Aorta (tissue), 5 donors: Measurements from ENCODE around the gene PROSER3. TPM values are rescaled to one million over a fixed set of nuclear protein-coding genes. Genes with fewer than 3 reads are reported as not detected.
A peak's percentile ranks its signal among the peaks of the same experiment; 100 is the strongest.

ENCODE experiments used
- ATAC-seq: fragments of 200-7000 bp; cut with Tn5 transposase; one replicate; pipeline ENCODE4 v1.9.1; 2022; ENCODE audit warnings: moderate library complexity; ENCODE audit not compliant: low FRiP score
- DNase-seq, 2 donors: peaks; one replicate each; pipeline ENCODE4 v3.0.0-alpha.2; 2020
- H3K27ac ChIP-seq, 2 donors: one replicate each; pipeline ENCODE4 v1.5.1; 2013; ENCODE audit warnings: low read length in 2 of 2, mild to moderate bottlenecking in 2 of 2, moderate library complexity in 2 of 2, control low read depth in 1 of 2, inconsistent platforms in 1 of 2, low read depth in 1 of 2
- H3K27me3 ChIP-seq, 2 donors: one replicate each; pipeline ENCODE4 v1.6.1; 2013; ENCODE audit warnings: control low read depth in 1 of 2, low read length in 1 of 2, mild to moderate bottlenecking in 1 of 2, moderate library complexity in 1 of 2; ENCODE audit not compliant: insufficient read depth in 2 of 2, control insufficient read depth in 1 of 2
- H3K36me3 ChIP-seq, 2 donors: one replicate each; pipeline ENCODE4 v1.6.1; 2013; ENCODE audit warnings: control low read depth in 1 of 2, low read length in 1 of 2, mild to moderate bottlenecking in 1 of 2; ENCODE audit not compliant: insufficient read depth in 2 of 2, control insufficient read depth in 1 of 2
- H3K4me1 ChIP-seq, 2 donors: one replicate each; pipeline ENCODE4 v1.6.1; 2013; ENCODE audit warnings: low read length in 2 of 2, control low read depth in 1 of 2, mild to moderate bottlenecking in 1 of 2, moderate library complexity in 1 of 2; ENCODE audit not compliant: insufficient read depth in 2 of 2, control insufficient read depth in 1 of 2
- H3K4me3 ChIP-seq, 2 donors: one replicate each; pipeline ENCODE4 v1.5.1; 2013; ENCODE audit warnings: low read length in 2 of 2, control low read depth in 1 of 2, mild to moderate bottlenecking in 1 of 2
- H3K9me3 ChIP-seq: one replicate; pipeline ENCODE4 v1.6.1; 2013; ENCODE audit warnings: mild to moderate bottlenecking, low read length; ENCODE audit not compliant: control insufficient read depth
- WGBS, 2 donors: extraction: QIAGEN DNeasy Blood & Tissue Kit; methylation state at CpG; one replicate each; pipeline ENCODE4 v1.1.7; 2013; 5-methylcytosine and 5-hydroxymethylcytosine counted together
- intact Hi-C, 2 donors: fragments of 100-400 bp; cut with DNase I; formaldehyde crosslinking; loops; one replicate each; pipeline versions ENCODE4 v1.14.2 to v1.15.0; 2022
- polyA plus RNA-seq, 2 donors: library from polyadenylated mRNA; stranded (reverse); fragments of 200-250 nt; gene quantifications; one replicate each; pipeline ENCODE4 v1.2.3, GENCODE V29; 2013
- total RNA-seq, 2 donors: library from RNA; stranded (reverse); fragmentation: NEBNext Ultra II Directional; extraction: Animal tissue kit (Norgen Biotek cat#: 25700); gene quantifications; one replicate each; pipeline ENCODE4 v1.2.1, GENCODE V29; 2021
- donor health status: healthy with polysubstance abuse.
- donor health status: Bipolar disorder and iron deficiency.
- donor health status: DM: no; HTN: no; CAD: no.
- donor health status: DM: no; HTN: no; CAD: no.
- donor health status: DM: yes; HTN: yes; CAD: no.

PROSER3 gene
- total and polyA plus RNA-seq, 4 donors = 4.1 to 19.6 (median 18.7) TPM

GRCh38 chr19:35746087-35746462 lies 11.9 kb upstream of the PROSER3 start:
- DNase-seq (no peak), ATAC-seq (no peak)
- Histone ChIP-seq H3K4me1 (no peaks in the 10 kb centered on the region), H3K27ac (peak overlapping the region in 1 of 2 donors; percentile 22), H3K4me3 (peak overlapping the region; percentile 50 to 67), H3K36me3 (no peaks in the 10 kb centered on the region), H3K9me3 (no peaks in the 10 kb centered on the region), H3K27me3 (no peaks in the 10 kb centered on the region)
- intact Hi-C loops = loop anchor here in 1 of 2 donors (5.0 to 10.0 kb wide), 2 partner anchors 186 to 399 kb away; partner anchors contain the start of gene CAPNS1
- WGBS, 2 donors = 1 to 5% methylated on average over 4 of the region's 4 CpGs

GRCh38 chr19:35746531-35746930 lies 11.4 kb upstream of the PROSER3 start:
- intact Hi-C loops = loop anchor here in 1 of 2 donors (5.0 to 10.0 kb wide), 2 partner anchors 186 to 398 kb away; partner anchors contain the start of gene CAPNS1
- Histone ChIP-seq H3K27ac (no peak overlapping the region), H3K36me3 (no peaks in the 10 kb centered on the region), H3K27me3 (no peaks in the 10 kb centered on the region), H3K4me3 (no peak overlapping the region), H3K9me3 (no peaks in the 10 kb centered on the region), H3K4me1 (no peaks in the 10 kb centered on the region)
- ATAC-seq (no peak), DNase-seq (no peak)
- WGBS, 2 donors = 90% methylated on average over 5 of the region's 5 CpGs

GRCh38 chr19:35748106-35749020 lies 9.6 kb upstream of the PROSER3 start, which contains the start of gene LIN37:
Gene LIN37, plus strand, starts transcription at chr19:35748576. Its CDS starts 149 bp downstream, at chr19:35748725.
- Histone ChIP-seq H3K27ac (peak within 1 kb of the TSS in 1 of 2 donors; percentile 55), H3K9me3 (no peaks in the 10 kb centered on the region), H3K36me3 (peaks cover 0 to 3% of the 10 kb centered on the region in 2 donors), H3K4me3 (peak within 1 kb of the TSS; percentile 55 to 88), H3K4me1 (no peaks in the 10 kb centered on the region), H3K27me3 (no peaks in the 10 kb centered on the region)
- intact Hi-C loops = loop anchor here in 1 of 2 donors (5.0 to 10.0 kb wide), 2 partner anchors 184 to 396 kb away; partner anchors contain the start of gene CAPNS1
- 0 to 1% methylated on average over 45 of the region's 45 CpGs for WGBS, 2 donors
- DNase-seq = peak; percentile 99
- peak; percentile 92 for ATAC-seq

DNA sequence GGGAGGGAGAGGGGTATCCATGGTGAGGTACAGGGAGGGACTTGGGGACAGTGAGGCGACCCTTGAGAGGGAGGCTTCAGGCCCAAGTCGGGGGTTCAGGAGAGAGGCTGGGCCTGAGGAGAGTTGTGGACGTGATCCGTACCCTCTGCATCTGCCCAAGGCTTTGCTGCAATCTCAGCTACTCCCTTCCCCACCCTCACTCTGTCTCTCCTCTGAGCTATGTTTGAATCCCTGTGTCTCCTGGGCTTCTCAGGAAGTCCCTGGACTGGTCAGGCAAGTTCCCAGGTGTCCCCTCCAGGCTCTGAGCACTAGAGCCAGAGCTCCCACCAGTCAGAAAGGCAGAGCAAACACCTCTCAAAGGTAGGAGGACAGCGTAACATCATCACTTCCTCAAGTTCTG lies 7.8 kb upstream of the PROSER3 start:
- ATAC-seq (no peak), DNase-seq (no peak)
- H3K27me3 ChIP-seq = no peaks in the 10 kb centered on the region
- no peak overlapping the region for H3K4me3 ChIP-seq
- H3K9me3 ChIP-seq = no peaks in the 10 kb centered on the region
- WGBS, 2 donors = 80 to 93% methylated on average over 3 to 5 of the region's 5 CpGs
- H3K4me1 ChIP-seq = no peaks in the 10 kb centered on the region
- H3K27ac ChIP-seq = no peak overlapping the region
- peaks cover 0 to 3% of the 10 kb centered on the region in 2 donors for H3K36me3 ChIP-seq
- intact Hi-C loops = no loop called here

GRCh38 chr19:35751839-35752745 lies 5.9 kb upstream of the PROSER3 start:
- WGBS, 2 donors = 81 to 82% methylated on average over 14 of the region's 14 CpGs
- Histone ChIP-seq H3K36me3 (peaks cover 0 to 3% of the 10 kb centered on the region in 2 donors), H3K27ac (no peak overlapping the region), H3K27me3 (no peaks in the 10 kb centered on the region), H3K4me1 (no peaks in the 10 kb centered on the region), H3K4me3 (no peak overlapping the region), H3K9me3 (no peaks in the 10 kb centered on the region)
- no peak for DNase-seq
- ATAC-seq = no peak
- intact Hi-C loops = no loop called here

DNA sequence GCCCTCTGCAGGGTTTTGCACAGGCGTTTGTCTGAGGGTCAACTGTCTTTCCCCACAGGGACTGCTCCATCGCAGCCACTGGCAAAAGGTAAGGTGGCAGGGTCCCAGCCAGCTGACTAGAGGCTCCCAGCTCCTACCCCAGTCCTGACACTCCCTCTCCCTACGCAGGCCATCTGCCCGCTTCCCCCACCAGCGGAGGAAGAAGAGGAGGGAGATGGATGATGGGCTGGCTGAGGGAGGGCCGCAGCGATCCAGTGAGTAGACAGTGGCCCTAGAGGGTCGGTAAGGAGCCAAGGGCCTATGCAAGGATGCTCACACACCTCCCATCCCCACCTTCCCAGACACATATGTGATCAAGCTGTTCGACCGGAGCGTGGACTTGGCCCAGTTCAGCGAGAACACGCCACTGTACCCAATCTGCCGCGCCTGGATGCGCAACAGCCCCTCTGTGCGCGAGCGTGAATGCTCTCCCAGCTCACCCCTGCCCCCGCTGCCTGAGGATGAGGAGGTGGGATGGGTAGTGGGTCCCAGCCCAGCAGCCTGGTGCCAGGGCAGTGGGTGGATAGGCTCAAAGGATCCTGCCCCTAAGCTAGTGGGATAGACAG lies 5.1 kb upstream of the PROSER3 start:
- ATAC-seq (no peak), DNase-seq (peak in 1 of 2 donors; percentile 76)
- H3K4me1 ChIP-seq = no peaks in the 10 kb centered on the region
- H3K4me3 ChIP-seq = no peak overlapping the region
- 93 to 94% methylated on average over 19 to 20 of the region's 20 CpGs for WGBS, 2 donors
- intact Hi-C loops = no loop called here
- H3K27ac ChIP-seq = no peak overlapping the region
- no peaks in the 10 kb centered on the region for H3K27me3 ChIP-seq
- H3K36me3 ChIP-seq = peaks cover 0 to 3% of the 10 kb centered on the region in 2 donors
- H3K9me3 ChIP-seq = no peaks in the 10 kb centered on the region

DNA sequence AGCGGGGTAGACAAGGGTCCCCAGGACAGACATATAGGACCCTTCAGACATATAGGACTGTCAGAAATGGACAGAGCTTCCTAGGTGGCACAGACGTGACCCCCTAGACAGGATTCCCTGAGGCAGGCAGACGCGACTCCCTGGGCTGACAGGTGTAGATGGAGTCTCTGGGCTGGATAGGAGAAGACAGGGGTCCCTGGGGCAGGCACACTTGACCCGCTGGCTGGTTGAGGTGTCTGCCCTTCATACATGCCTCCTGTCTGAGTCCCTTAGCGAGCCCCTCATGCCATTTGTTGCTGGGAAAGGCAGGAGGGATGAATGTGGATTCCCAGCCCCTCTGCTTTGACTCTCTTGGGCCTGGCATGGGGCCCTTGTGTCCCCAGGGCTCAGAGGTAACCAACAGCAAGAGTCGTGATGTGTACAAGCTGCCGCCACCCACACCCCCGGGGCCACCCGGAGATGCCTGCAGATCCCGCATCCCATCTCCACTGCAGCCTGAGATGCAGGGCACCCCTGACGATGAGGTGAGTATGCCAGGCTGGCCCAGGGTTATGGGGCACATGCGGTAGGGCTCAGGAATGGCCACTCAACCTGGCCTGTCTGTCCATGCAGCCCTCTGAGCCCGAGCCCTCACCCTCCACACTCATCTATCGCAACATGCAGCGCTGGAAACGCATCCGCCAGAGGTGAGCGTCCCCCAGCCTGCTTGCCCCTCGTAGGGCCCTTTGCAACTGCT lies 4.2 kb upstream of the PROSER3 start:
- peak in 1 of 2 donors; percentile 74 for DNase-seq
- H3K27ac ChIP-seq = peak overlapping the region in 1 of 2 donors; percentile 4
- no peak overlapping the region for H3K4me3 ChIP-seq
- no peaks in the 10 kb centered on the region for H3K9me3 ChIP-seq
- no peaks in the 10 kb centered on the region for H3K27me3 ChIP-seq
- H3K4me1 ChIP-seq = no peaks in the 10 kb centered on the region
- intact Hi-C loops = no loop called here
- H3K36me3 ChIP-seq = peaks cover 0 to 3% of the 10 kb centered on the region in 2 donors
- 82 to 91% methylated on average over 20 of the region's 20 CpGs for WGBS, 2 donors
- no peak for ATAC-seq
